Measurements from ENCODE around the gene ZNF619.

DNA sequence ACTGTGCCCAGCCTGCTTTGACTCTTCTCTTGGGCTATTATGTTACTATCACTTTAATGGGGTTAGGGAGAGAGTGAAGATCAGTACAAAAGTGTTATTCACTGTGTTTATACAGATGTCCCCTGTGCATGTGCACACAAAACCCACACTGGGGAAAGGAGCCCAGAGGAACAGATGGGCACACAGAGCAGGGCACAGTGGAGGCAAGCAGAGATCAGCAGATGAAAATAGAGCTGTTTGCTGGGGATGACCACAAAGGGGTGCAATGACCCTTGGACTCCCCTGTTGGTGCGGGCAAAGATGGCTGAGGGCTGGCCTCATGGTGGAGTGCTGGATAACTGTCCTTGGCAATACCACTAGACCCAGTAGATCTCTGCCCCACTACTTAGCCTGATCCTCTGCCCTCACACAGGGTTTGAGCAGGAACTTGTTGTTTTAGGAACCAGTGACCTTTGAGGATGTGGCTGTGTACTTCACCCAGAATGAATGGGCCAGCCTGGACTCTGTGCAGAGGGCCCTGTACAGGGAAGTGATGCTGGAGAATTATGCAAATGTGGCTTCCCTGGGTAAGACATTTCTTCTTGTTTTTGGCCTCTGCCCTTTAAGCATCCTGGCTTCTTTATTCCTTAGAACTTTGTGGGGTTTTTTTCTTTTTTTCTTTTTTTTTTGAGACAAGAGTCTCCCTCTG, 34.3 kb downstream of the ZNF619 start:
- no peak for TF ChIP-seq ZNF423 (CRISPR knock-in tag; IDR thresholded peaks at IDR 0.05)
- TF ChIP-seq SMAD4 (CRISPR knock-in tag; IDR thresholded peaks at IDR 0.05): no peak
- TF ChIP-seq, protein P1, sequence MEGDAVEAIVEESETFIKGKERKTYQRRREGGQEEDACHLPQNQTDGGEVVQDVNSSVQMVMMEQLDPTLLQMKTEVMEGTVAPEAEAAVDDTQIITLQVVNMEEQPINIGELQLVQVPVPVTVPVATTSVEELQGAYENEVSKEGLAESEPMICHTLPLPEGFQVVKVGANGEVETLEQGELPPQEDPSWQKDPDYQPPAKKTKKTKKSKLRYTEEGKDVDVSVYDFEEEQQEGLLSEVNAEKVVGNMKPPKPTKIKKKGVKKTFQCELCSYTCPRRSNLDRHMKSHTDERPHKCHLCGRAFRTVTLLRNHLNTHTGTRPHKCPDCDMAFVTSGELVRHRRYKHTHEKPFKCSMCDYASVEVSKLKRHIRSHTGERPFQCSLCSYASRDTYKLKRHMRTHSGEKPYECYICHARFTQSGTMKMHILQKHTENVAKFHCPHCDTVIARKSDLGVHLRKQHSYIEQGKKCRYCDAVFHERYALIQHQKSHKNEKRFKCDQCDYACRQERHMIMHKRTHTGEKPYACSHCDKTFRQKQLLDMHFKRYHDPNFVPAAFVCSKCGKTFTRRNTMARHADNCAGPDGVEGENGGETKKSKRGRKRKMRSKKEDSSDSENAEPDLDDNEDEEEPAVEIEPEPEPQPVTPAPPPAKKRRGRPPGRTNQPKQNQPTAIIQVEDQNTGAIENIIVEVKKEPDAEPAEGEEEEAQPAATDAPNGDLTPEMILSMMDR (IDR thresholded peaks at IDR 0.05): no peak
- no peak for TF ChIP-seq CBFB (CRISPR knock-in tag; IDR thresholded peaks at IDR 0.05; ENCODE audit: low read depth)
- TF ChIP-seq, protein P2, sequence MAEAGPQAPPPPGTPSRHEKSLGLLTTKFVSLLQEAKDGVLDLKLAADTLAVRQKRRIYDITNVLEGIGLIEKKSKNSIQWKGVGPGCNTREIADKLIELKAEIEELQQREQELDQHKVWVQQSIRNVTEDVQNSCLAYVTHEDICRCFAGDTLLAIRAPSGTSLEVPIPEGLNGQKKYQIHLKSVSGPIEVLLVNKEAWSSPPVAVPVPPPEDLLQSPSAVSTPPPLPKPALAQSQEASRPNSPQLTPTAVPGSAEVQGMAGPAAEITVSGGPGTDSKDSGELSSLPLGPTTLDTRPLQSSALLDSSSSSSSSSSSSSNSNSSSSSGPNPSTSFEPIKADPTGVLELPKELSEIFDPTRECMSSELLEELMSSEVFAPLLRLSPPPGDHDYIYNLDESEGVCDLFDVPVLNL (CRISPR knock-in tag; IDR thresholded peaks at IDR 0.05; ENCODE audit: borderline replicate concordance, low read depth): no peak
- TF ChIP-seq, protein P3, sequence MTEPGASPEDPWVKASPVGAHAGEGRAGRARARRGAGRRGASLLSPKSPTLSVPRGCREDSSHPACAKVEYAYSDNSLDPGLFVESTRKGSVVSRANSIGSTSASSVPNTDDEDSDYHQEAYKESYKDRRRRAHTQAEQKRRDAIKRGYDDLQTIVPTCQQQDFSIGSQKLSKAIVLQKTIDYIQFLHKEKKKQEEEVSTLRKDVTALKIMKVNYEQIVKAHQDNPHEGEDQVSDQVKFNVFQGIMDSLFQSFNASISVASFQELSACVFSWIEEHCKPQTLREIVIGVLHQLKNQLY (CRISPR knock-in tag; IDR thresholded peaks at IDR 0.05): no peak
- no peak for TF ChIP-seq ZNF138 (CRISPR knock-in tag; conservative IDR thresholded peaks at IDR 0.05)

Measured in WTC11 (cell line).